Measurements from ENCODE around the gene POLR1E. TPM values are rescaled to one million over a fixed set of nuclear protein-coding genes. Genes with fewer than 3 reads are reported as not detected.

POLR1E gene
- total RNA-seq, 1 experiment from 2014 or later = 60.9 TPM

DNA sequence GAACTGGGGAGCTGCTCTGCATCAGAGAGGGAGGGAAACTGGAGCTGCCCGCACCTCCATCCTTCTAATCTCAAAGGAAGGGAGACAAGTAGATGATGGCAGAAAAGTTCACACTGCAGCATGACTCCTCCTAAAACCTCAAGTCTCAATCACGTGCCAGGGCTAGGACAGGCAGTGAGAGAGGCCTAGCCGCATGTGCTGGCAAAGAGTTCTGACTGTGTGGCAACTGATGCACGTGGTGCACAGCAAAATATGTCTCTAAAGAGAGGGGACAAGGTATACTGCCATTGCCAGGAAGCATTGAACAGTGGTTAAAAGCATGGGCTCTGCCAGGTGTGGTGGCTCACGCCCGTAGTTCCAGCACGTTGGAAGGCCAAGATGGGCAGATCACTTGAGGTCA is 52.4 kb downstream of the POLR1E start:
- intact Hi-C loops (cut with micrococcal nuclease) = no loop called here
- RAD21 ChIA-PET (ENCODE audit: low non-redundant PET in 1 of 2, low total read pairs in 2 of 2, uncharacterized antibody in 2 of 2, unreplicated experiment in 2 of 2) = no interaction called here
- POLR2A ChIA-PET = no interaction called here

More for the DNA sequence above, 52.4 kb downstream of the POLR1E start:
- H3K4me1 ChIP-seq (ENCODE audit: control insufficient read depth in 1 of 2, insufficient read depth in 2 of 2, low read length in 2 of 2) = no peaks in the 10 kb centered on the region
- DNase-seq (ENCODE audit: low read depth, low spot score) = no peak
- H3K4me2 ChIP-seq (ENCODE audit: low read length) = no peak overlapping the region
- H3K79me2 ChIP-seq (ENCODE audit: insufficient read depth, low read length) = no peaks in the 10 kb centered on the region
- no peak for ATAC-seq
- H3K4me3 ChIP-seq (replicated peaks in 1 of 2; ENCODE audit: low read depth in 1 of 2, low read length in 2 of 2) = no peak overlapping the region
- no peaks in the 10 kb centered on the region for H4K20me1 ChIP-seq (ENCODE audit: insufficient read depth)
- H3K9me2 ChIP-seq (ENCODE audit: insufficient read depth) = no peaks in the 10 kb centered on the region
- H3K36me3 ChIP-seq (ENCODE audit: control insufficient read depth in 1 of 2, insufficient read depth in 2 of 2, low read length in 2 of 2) = no peaks in the 10 kb centered on the region
- no peak overlapping the region for H3K27ac ChIP-seq (ENCODE audit: low read depth, low read length)
- BruUV-seq (replicated peaks) = no TSS peak
- CTCF ChIA-PET = no interaction called here
- TF ChIP-seq SP1 (IDR thresholded peaks at IDR 0.05; ENCODE audit: low read depth) (no peak), ELF1 (IDR thresholded peaks at IDR 0.05; ENCODE audit: borderline replicate concordance, low read depth) (no peak), CBX3 (IDR thresholded peaks at IDR 0.05; ENCODE audit: low read depth) (no peak), YY1 (IDR thresholded peaks at IDR 0.05; ENCODE audit: extremely low read depth, insufficient replicate concordance, low read depth, low read length) (no peak), EZH2 (IDR thresholded peaks at IDR 0.05) (no peak), POLR2AphosphoS5 (IDR thresholded peaks at IDR 0.05; ENCODE audit: low read depth, low read length) (no peak), ZNF274 (IDR thresholded peaks at IDR 0.05; ENCODE audit: low read depth, low read length) (no peak), POLR2A (IDR thresholded peaks at IDR 0.05; ENCODE audit: borderline replicate concordance, extremely low read depth, insufficient read depth, insufficient read length) (no peak), EGR1 (IDR thresholded peaks at IDR 0.05; ENCODE audit: low read depth) (no peak)
- TF ChIP-seq, protein P1, sequence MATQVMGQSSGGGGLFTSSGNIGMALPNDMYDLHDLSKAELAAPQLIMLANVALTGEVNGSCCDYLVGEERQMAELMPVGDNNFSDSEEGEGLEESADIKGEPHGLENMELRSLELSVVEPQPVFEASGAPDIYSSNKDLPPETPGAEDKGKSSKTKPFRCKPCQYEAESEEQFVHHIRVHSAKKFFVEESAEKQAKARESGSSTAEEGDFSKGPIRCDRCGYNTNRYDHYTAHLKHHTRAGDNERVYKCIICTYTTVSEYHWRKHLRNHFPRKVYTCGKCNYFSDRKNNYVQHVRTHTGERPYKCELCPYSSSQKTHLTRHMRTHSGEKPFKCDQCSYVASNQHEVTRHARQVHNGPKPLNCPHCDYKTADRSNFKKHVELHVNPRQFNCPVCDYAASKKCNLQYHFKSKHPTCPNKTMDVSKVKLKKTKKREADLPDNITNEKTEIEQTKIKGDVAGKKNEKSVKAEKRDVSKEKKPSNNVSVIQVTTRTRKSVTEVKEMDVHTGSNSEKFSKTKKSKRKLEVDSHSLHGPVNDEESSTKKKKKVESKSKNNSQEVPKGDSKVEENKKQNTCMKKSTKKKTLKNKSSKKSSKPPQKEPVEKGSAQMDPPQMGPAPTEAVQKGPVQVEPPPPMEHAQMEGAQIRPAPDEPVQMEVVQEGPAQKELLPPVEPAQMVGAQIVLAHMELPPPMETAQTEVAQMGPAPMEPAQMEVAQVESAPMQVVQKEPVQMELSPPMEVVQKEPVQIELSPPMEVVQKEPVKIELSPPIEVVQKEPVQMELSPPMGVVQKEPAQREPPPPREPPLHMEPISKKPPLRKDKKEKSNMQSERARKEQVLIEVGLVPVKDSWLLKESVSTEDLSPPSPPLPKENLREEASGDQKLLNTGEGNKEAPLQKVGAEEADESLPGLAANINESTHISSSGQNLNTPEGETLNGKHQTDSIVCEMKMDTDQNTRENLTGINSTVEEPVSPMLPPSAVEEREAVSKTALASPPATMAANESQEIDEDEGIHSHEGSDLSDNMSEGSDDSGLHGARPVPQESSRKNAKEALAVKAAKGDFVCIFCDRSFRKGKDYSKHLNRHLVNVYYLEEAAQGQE (IDR thresholded peaks at IDR 0.05; ENCODE audit: low read depth) = no peak
- TF ChIP-seq, protein P2, sequence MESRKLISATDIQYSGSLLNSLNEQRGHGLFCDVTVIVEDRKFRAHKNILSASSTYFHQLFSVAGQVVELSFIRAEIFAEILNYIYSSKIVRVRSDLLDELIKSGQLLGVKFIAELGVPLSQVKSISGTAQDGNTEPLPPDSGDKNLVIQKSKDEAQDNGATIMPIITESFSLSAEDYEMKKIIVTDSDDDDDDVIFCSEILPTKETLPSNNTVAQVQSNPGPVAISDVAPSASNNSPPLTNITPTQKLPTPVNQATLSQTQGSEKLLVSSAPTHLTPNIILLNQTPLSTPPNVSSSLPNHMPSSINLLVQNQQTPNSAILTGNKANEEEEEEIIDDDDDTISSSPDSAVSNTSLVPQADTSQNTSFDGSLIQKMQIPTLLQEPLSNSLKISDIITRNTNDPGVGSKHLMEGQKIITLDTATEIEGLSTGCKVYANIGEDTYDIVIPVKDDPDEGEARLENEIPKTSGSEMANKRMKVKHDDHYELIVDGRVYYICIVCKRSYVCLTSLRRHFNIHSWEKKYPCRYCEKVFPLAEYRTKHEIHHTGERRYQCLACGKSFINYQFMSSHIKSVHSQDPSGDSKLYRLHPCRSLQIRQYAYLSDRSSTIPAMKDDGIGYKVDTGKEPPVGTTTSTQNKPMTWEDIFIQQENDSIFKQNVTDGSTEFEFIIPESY (IDR thresholded peaks at IDR 0.05; ENCODE audit: extremely low read depth, insufficient replicate concordance, low read length) = no peak
- H3K27me3 ChIP-seq (ENCODE audit: insufficient read depth, low read length) = no peaks in the 10 kb centered on the region
- H3K9me3 ChIP-seq (ENCODE audit: control insufficient read depth in 1 of 2, insufficient read depth in 1 of 2, low read depth in 1 of 2, low read length in 2 of 2) = no peaks in the 10 kb centered on the region
- H2AFZ ChIP-seq (ENCODE audit: low read depth, low read length, poor library complexity, severe bottlenecking) = no peak overlapping the region
- H3K9ac ChIP-seq (ENCODE audit: low read length) = no peak overlapping the region
